A549 treated with Mapracorat at 1 μM for 4 hours (cell line): Measurements from ENCODE around the gene IKZF1. TPM values are rescaled to one million over a fixed set of nuclear protein-coding genes. Genes with fewer than 3 reads are reported as not detected.

Experiments used
- total RNA-seq: library from RNA; stranded (reverse); fragments of 200-300 nt; extraction: Qiagen RNA extraction; gene quantifications from 5 replicates; pipeline ENCODE4 v1.2.3, GENCODE V29; 2022

IKZF1 gene
- total RNA-seq, result not detected in 5 replicates

DNA sequence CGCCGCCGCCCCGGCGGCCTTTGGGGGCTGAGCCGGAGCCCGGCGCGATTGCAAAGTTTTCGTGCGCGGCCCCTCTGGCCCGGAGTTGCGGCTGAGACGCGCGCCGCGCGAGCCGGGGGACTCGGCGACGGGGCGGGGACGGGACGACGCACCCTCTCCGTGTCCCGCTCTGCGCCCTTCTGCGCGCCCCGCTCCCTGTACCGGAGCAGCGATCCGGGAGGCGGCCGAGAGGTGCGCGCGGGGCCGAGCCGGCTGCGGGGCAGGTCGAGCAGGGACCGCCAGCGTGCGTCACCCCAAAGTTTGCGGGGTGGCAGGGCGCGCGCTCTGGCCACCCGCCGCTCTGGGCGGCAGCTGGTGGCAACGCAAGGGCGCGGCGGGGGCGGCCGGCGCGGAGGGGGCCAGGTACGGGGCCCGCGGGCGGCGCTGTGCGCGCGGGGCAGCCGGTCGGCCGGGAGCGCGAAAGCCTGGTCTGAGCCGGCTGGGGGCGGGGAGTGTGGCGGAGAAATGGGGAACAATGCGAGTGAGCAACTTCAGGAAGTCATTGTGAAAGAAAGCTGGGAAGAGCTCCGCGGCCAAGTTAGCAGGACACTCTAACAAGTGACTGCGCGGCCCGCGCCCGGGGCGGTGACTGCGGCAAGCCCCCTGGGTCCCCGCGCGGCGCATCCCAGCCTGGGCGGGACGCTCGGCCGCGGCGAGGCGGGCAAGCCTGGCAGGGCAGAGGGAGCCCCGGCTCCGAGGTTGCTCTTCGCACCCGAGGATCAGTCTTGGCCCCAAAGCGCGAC lies at the start of gene IKZF1:
Gene IKZF1, plus strand, starts transcription at position 588 of the 782 bp plus-strand sequence. CDS start 14,346 bp downstream, outside the sequence.

DNA sequence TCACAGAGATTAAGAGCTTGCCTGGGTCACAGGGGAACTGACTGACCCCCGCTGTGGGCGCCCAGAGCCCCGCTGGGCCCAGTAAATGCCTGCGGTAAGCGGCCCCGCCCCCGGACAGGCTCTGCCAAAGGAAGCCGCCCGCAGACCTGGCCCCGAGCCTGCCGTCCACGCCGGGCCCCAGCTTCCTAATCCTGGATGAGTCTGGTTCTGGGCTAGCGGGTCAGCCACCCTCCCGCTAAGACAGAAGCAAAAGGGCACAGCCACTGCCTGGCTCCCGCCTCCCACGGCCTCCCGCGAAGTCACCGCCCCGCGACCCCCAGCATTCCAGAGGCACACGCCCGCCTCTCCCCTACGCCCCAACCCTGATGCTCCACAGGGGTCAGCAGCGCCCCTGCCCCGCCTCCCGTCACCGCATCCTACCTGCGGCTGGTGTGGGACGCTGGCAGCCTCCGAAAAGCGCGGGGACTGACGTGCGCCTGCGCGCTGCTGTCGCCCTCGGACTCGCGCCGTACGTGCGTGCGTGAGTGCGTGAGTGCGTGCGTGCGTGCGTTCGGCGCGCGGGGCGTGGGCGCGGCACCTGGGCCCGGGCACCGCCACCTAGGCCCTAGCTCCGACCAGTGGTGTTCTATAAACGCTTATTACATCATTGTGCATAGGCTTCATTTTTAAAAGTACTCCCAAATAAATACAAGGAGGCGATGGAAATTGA lies 145.5 kb downstream of the IKZF1 start, which contains the start of gene FIGNL1:
Gene FIGNL1, minus strand, starts transcription at position 470 of the 709 bp plus-strand sequence. CDS start 3,063 bp downstream, outside the sequence.

Other genes with a start within 250 kb of the IKZF1 start
- gene ZPBP, start 211.5 kb upstream of the IKZF1 start, total RNA-seq, result not detected in 5 replicates
- 14.9 to 17.6 TPM (median 16.1 TPM) in 5 replicates for gene FIGNL1, start 145.6 kb downstream of the IKZF1 start, total RNA-seq